Measurements from ENCODE around the gene KLHL13. TPM values are rescaled to one million over a fixed set of nuclear protein-coding genes. Genes with fewer than 3 reads are reported as not detected.
"Not testable (repeated sequence)": the region's sequence is repeated elsewhere in the genome, so short reads cannot be mapped to it uniquely, and the experiment has no call there.

KLHL13 gene
- total and polyA plus RNA-seq, 10 of the 15 experiments (the other 5 are each of a cell fraction or from before 2014, with no cell fraction given) = 8.2 to 34.1 (median 13.8) TPM

DNA sequence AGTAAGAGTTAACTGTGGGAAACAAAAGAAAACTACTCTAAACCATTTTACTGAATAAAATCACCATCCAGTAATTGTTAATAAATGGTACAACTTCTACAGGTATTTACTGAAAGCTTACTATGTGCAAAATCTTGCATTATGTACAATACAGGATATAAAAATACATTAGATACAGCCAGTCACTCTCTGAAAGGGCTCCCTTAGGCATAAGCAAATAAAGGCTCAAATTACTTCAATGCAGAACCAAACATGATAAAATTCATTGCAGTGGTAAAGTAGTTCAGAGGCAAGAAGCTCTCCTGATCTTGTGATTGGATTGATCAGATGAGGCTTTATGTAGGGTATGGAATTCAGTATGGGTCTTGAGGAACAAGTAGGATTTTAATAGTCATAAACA is 100.2 kb downstream of the KLHL13 start:
- Histone ChIP-seq H3K27ac (ENCODE audit: control insufficient read depth, insufficient read depth) (no peak overlapping the region), H3K9me3 (replicated peaks; ENCODE audit: control insufficient read depth, insufficient read depth, low read length) (no peaks in the 10 kb centered on the region; the same call in 2 of the 3 replicates), H2AFZ (ENCODE audit: control insufficient read depth, low read depth, low read length) (no peak overlapping the region), H3K4me3 (no peak overlapping the region), H3K27me3 (replicated peaks in 1 of 2; ENCODE audit: control insufficient read depth in 2 of 2, insufficient read depth in 2 of 2, low read length in 1 of 2) (no peaks in the 10 kb centered on the region), H3K9ac (ENCODE audit: control insufficient read depth, insufficient read depth, low read length) (no peak overlapping the region), H4K20me1 (ENCODE audit: control insufficient read depth, insufficient read depth) (no peaks in the 10 kb centered on the region), H3K4me1 (ENCODE audit: control insufficient read depth, insufficient read depth, low read length) (no peaks in the 10 kb centered on the region), H3K79me2 (ENCODE audit: control insufficient read depth, insufficient read depth, low read length) (no peaks in the 10 kb centered on the region), H3K4me2 (ENCODE audit: control insufficient read depth, insufficient read depth) (no peak overlapping the region), H3K36me3 (ENCODE audit: control insufficient read depth in 2 of 2, insufficient read depth in 2 of 2, low read length in 1 of 2) (no peaks in the 10 kb centered on the region)
- ATAC-seq (no peak), DNase-seq (ENCODE audit: low read depth, low spot score) (no peak), FAIRE-seq (no peak)
- POLR2A ChIA-PET = no interaction called here
- in situ Hi-C loops (cut with MboI) = no loop called here
- SMC1A ChIA-PET (ENCODE audit: uncharacterized antibody, unreplicated experiment) = no interaction called here
- no peak for TF ChIP-seq SPI1 (IDR thresholded peaks at IDR 0.05; ENCODE audit: borderline replicate concordance, insufficient read depth, low read depth, low read length)
- TF ChIP-seq, protein P1, sequence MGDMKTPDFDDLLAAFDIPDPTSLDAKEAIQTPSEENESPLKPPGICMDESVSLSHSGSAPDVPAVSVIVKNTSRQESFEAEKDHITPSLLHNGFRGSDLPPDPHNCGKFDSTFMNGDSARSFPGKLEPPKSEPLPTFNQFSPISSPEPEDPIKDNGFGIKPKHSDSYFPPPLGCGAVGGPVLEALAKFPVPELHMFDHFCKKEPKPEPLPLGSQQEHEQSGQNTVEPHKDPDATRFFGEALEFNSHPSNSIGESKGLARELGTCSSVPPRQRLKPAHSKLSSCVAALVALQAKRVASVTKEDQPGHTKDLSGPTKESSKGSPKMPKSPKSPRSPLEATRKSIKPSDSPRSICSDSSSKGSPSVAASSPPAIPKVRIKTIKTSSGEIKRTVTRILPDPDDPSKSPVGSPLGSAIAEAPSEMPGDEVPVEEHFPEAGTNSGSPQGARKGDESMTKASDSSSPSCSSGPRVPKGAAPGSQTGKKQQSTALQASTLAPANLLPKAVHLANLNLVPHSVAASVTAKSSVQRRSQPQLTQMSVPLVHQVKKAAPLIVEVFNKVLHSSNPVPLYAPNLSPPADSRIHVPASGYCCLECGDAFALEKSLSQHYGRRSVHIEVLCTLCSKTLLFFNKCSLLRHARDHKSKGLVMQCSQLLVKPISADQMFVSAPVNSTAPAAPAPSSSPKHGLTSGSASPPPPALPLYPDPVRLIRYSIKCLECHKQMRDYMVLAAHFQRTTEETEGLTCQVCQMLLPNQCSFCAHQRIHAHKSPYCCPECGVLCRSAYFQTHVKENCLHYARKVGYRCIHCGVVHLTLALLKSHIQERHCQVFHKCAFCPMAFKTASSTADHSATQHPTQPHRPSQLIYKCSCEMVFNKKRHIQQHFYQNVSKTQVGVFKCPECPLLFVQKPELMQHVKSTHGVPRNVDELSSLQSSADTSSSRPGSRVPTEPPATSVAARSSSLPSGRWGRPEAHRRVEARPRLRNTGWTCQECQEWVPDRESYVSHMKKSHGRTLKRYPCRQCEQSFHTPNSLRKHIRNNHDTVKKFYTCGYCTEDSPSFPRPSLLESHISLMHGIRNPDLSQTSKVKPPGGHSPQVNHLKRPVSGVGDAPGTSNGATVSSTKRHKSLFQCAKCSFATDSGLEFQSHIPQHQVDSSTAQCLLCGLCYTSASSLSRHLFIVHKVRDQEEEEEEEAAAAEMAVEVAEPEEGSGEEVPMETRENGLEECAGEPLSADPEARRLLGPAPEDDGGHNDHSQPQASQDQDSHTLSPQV (IDR thresholded peaks at IDR 0.05) = no peak
- TF ChIP-seq, protein P2, sequence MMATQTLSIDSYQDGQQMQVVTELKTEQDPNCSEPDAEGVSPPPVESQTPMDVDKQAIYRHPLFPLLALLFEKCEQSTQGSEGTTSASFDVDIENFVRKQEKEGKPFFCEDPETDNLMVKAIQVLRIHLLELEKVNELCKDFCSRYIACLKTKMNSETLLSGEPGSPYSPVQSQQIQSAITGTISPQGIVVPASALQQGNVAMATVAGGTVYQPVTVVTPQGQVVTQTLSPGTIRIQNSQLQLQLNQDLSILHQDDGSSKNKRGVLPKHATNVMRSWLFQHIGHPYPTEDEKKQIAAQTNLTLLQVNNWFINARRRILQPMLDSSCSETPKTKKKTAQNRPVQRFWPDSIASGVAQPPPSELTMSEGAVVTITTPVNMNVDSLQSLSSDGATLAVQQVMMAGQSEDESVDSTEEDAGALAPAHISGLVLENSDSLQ (IDR thresholded peaks at IDR 0.05) = no peak
- TF ChIP-seq POLR2AphosphoS2 (IDR thresholded peaks at IDR 0.05; ENCODE audit: low read depth, low read length) = no peak
- no peak for TF ChIP-seq HDAC6 (IDR thresholded peaks at IDR 0.05; ENCODE audit: unreplicated experiment)
- TF ChIP-seq ZNF622 (IDR thresholded peaks at IDR 0.05) = no peak
- no peak for TF ChIP-seq NR2C2 (IDR thresholded peaks at IDR 0.05; ENCODE audit: borderline replicate concordance, control insufficient read depth, insufficient read length, low read depth)
- no peak for TF ChIP-seq EGR1 (IDR thresholded peaks at IDR 0.05; ENCODE audit: borderline replicate concordance in 1 of 2, low read depth in 2 of 2, low read length in 2 of 2)
- no peak for TF ChIP-seq IKZF1 (conservative IDR thresholded peaks at IDR 0.05)
- TF ChIP-seq E4F1 (IDR thresholded peaks at IDR 0.05; ENCODE audit: borderline replicate concordance, partially characterized antibody) = no peak
- no peak for TF ChIP-seq YY1 (IDR thresholded peaks at IDR 0.05; ENCODE audit: low read depth, low read length)
- no TSS peak for BruUV-seq (replicated peaks)
- intact Hi-C loops (cut with micrococcal nuclease; ENCODE audit: unreplicated experiment) = no loop called here
- RAD21 ChIA-PET (ENCODE audit: unreplicated experiment) = no interaction called here
- CTCF ChIA-PET = no interaction called here

DNA sequence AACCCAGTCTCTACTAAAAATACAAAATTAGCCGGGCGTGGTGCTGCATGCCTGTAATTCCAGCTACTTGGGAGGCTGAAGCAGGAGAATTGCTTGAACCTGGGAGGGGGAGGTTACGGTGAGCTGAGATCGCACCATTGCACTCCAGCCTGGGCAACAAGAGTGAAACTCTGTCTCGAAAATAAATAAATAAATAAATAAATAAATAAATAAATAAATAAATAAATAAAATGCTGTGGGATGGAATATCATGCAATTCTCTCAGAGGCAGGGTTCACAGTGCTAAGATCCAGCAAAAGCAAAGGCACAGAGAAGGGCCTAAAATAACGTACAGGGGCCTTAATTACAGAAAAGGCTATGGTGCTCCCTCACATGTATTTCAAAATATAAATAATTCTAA is 114.2 kb downstream of the KLHL13 start:
- H3K36me3 ChIP-seq (ENCODE audit: control insufficient read depth in 2 of 2, insufficient read depth in 2 of 2, low read length in 1 of 2); CTCF ChIA-PET; H3K4me1 ChIP-seq (ENCODE audit: control insufficient read depth, insufficient read depth, low read length); H2AFZ ChIP-seq (ENCODE audit: control insufficient read depth, low read depth, low read length); ATAC-seq; H3K79me2 ChIP-seq (ENCODE audit: control insufficient read depth, insufficient read depth, low read length); SMC1A ChIA-PET (ENCODE audit: uncharacterized antibody, unreplicated experiment); DNase-seq (ENCODE audit: low read depth, low spot score); FAIRE-seq; H3K4me3 ChIP-seq; H4K20me1 ChIP-seq (ENCODE audit: control insufficient read depth, insufficient read depth); H3K27me3 ChIP-seq (replicated peaks in 1 of 2; ENCODE audit: control insufficient read depth in 2 of 2, insufficient read depth in 2 of 2, low read length in 1 of 2); intact Hi-C loops (cut with micrococcal nuclease; ENCODE audit: unreplicated experiment); H3K9me3 ChIP-seq (replicated peaks; ENCODE audit: control insufficient read depth, insufficient read depth, low read length); BruUV-seq (replicated peaks); H3K27ac ChIP-seq (ENCODE audit: control insufficient read depth, insufficient read depth); H3K9ac ChIP-seq (ENCODE audit: control insufficient read depth, insufficient read depth, low read length); in situ Hi-C loops (cut with MboI); POLR2A ChIA-PET; H3K4me2 ChIP-seq (ENCODE audit: control insufficient read depth, insufficient read depth): not testable (repeated sequence)
- WGBS (ENCODE audit: insufficient coverage, insufficient replicate concordance, low lambda C conversion rate, missing lambda C conversion rate) = 69% methylated on average over 6 of the region's 6 CpGs
- RAD21 ChIA-PET (ENCODE audit: unreplicated experiment) = interaction anchor here (1.2 kb wide), 1 partner anchor 223 kb away, joined by 3 read pairs; no protein-coding TSS in a partner anchor

Data from GM12878 (cell line).